GM19324 (cell line): ENCODE data around the gene MASP2.
"Not testable (repeated sequence)": the region's sequence is repeated elsewhere in the genome, so short reads cannot be mapped to it uniquely, and the experiment has no call there.

Experiments used
- ATAC-seq: cut with Tn5 transposase; IDR thresholded peaks from one replicate; pipeline ENCODE4 v1.9.1; 2021; ENCODE audit warnings: mild to moderate bottlenecking, moderate library complexity; ENCODE audit not compliant: unreplicated experiment, low FRiP score

Gene MASP2

DNA sequence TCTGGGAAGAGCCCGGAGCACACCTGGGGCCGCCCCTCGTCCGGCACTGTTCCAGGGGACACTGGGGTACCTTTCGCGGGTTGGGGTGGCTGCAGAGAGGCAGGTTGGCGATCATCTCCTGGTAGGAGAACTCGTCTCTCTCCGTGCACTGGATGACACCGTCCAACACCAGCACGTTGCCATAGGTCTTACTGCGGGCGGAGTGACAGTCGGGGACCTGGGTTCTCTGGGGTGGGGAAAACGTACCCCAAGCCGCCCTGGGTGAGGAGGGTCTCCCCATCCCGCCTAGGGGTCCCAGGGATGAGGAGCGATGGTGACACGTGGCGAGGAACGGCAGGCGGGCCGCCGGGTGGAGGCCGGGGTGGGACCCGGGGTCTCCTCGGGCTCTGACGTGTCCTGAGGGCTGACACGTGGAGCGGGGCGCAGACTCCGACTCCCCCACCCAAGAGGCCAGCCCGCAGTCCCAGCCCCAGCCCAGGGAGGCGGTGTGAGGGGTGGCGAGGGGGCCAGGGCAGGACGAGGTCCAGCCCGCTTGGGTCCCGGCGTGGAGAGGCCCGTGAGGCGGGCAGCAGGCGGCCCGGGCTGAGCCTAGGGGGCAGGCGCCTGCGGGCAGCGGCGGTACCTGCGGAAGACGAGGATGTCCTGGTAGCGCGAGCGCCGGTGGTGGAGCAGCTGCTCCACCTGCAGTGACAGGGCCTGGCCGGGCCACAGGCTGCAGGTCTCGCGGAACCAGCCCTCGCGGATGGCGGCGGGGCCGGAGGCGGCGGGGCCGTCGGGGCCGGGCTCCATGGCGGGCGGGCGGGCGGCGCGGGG, 12.3 kb upstream of the MASP2 start:
- peak; percentile 24 for ATAC-seq

- no peak for ATAC-seq
These were observed 11.6 kb upstream of the MASP2 start for GRCh38 chr1:11058595-11059154.

DNA sequence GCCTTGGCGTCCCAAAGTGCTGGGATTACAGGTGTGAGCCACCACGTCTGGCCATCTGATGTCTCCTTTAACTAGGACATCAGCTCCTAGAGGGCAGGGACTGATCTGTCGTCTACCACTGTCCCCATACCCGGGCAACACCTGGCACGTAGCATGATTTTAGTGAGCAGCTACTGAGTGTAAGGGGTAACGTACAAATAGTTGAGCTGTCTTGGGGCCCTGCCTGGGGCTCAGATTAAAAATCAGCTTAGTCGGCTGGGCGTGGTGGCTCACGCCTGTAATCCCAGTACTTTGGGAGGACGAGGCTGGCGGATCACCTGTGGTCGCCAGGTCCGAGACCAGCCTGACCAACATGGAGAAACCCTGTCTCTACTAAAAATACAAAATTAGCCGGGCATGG, 11.0 kb upstream of the MASP2 start:
- ATAC-seq: no peak

- ATAC-seq: no peak
These were observed 10.4 kb upstream of the MASP2 start for GRCh38 chr1:11057477-11057876.

GRCh38 chr1:11056504-11056903, 9.5 kb upstream of the MASP2 start:
- no peak for ATAC-seq

- no peak for ATAC-seq
These were observed 8.6 kb upstream of the MASP2 start for GRCh38 chr1:11055676-11056075.

DNA sequence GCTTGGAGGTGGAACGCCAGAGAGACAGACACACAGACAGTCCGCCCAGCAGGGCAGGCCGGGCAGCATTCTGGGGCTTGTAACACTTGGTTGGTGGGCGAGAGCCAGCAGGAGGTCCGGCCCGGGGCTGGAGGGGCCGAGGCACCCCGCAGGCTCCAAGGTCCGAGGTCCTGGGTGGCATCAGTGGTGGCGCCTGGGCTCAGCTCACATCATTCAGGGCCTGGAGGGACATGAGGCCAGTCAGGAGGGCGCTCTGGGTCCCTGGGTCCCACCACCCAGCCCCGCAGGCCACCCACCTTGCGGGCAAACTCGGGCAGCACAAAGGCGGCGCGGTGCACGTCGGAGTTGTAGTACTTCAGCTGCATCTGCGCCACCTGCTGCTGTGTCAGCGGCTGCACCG, 7.6 kb upstream of the MASP2 start:
- ATAC-seq: no peak

DNA sequence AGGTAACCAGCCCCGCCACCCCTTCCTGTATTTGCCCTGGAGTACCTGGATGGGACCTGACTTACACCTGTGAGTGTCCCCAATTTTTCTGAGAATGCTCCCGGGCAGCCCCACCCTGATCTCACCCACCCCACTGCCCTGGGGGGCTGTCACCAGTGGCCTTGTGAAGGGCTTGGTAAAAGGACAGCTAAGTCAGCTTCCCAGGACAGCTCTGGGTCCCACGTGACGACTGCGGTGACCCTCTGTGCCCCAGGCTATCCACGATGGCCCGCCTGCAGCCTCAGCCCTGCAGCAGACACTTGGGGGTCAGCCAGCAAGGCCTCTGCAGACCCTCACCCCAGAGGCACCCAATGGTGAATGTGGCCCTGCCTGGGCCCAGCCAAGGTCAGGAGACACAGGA, 7.1 kb upstream of the MASP2 start:
- no peak for ATAC-seq

DNA sequence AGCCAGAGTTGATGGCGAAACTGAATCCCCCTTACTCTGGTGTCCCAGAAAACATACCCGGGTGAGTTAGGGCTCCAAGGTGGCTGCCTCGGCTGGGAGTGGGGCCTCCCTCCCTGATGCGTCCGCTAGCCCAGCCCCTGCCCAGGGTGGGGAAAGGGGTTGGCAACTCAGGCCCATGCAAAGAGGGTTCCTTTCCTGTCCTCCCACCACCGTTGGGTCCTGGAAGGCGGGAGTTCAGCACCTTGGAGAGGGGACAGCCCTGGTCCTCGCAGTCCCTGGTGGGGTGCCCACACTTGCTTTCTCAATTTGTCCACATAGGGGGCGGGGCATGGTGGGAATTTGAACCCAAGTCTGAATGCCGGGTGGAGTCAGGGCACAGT, 6.7 kb upstream of the MASP2 start:
- no peak for ATAC-seq

GRCh38 chr1:11052839-11053757, 6.1 kb upstream of the MASP2 start:
- ATAC-seq: no peak

- ATAC-seq: no peak
These were observed 4.9 kb upstream of the MASP2 start for GRCh38 chr1:11051781-11052511.

GRCh38 chr1:11051121-11051520, 4.1 kb upstream of the MASP2 start:
- ATAC-seq: not testable (repeated sequence)

GRCh38 chr1:11046270-11046566, 821 bp downstream of the MASP2 start:
- no peak for ATAC-seq

DNA sequence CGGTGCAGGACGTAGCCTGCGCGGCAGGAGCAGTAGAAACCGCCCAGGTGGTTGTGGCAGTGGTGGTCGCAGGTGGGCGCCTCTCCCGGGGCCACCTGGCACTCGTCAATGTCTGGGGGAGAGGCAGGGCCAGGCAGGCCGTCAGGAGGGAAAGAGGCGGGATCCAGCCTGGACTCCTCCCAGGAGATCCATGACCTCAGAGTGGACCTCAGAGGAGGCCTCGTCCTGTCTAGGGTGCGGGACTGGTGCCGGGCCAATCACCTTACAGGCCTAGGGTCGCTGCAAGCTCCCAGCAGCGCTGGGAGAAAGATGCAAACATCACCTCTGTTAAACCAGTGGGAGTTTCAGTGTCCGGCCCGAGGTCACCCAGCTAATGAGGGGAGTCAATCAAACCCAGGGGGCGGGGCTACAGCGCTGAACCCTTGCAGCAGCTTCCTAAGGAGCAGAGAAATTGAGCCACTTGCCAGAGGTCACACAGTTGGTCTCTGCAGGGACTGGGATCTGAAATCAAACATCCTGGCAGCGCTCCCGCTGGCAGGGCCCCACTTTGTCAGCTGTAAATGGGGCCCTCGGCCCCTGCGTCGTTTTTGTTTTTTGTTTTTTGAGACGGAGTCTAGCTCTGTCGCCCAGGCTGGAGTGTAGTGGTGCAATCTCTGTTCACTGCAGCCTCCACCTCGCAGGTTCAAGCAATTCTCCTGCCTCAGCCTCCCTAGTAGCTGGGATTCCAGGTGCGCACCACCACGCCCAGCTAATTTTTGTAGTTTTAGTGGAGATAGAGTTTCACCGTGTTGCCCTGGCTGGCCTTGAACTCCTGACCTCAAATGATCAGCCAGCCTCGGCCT, 1.4 kb downstream of the MASP2 start:
- no peak for ATAC-seq

DNA sequence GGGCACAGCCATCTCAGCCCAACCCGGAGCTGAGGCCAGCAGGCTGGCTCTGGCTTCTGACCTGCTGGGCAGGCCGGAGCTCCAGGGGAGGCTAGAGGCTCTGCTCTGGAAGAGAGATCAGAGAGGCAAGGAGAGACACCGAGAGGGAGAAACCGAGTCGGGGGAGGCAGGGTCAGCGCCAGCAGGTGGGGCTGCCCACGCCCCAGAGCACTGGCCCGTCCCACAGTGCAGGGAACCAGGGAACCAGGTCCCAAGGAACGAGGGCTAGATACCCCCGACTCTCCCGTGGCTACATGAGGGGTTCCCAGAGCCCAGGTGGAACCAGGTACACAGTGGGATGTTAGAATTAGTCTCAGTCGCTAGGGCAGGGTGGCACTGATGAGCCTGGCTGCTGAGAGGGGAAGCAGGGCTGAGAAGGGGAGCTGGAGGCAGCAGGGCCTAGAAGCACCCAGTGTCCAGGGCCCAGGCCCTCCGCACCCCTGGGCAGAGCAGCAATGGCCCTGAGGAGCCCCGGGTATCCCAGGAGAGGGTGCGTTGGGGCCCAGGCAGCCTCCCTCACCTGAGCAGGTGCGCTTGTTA, 2.1 kb downstream of the MASP2 start:
- no peak for ATAC-seq

GRCh38 chr1:11044086-11044848, 2.8 kb downstream of the MASP2 start:
- ATAC-seq: no peak

DNA sequence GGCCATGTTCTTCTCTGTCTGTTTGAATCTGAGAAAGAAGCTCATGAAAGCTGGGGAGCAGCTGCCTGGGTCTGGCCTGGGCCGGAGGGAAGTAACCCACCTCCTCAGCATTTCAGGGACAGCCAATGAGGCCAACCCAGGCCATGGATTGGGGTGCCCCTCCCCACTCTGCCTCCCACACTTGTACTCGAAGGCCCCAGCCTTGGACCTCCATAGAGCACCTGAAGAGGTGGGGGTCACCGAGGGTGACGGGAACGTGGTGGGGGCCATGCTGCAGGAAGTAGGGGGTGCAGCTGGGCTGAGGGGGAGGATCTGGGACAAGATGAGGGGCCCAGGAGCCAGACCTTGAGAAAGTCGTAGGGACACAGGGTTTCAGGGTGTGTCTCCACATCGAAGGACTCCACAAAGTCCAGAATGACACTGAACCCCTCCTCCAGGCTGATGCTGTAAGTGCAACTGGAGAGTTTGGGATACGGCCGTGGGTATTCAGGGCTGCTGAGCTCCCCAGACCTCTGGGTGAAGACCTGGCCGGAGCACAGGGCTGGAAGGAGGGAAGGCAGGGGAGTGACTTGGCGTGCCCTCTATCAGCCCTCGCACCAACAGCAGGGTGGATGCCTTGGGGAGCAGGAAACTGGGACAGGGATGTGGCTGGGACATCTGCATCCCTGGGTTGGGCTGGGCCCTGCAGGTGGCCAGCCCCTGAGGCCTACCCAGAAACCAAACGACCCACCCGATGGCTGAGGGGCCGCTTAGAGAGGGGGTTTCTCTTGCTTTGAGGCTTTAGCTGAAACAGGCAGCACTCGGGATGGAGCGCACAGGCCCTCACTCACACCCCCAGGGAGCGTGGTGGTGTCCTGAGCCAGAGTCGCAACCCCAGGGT, 3.8 kb downstream of the MASP2 start:
- no peak for ATAC-seq

DNA sequence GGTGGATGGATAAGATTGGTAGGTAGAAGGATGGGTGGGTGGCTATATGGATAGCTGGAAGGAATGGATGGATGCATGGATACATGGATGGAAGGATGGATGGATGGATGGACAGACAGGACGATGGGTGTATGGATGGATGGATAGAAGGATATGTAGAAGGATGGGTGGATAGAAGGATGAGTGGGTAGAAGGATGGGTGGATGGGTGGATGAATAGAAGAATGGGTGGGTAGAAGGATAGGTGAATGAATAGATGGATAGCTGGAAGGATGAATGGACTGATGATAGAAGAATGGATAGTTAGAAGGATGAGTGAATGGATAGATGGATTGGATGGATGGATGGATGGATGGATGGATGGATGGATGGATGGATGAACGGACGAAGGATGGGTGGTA, 5.0 kb downstream of the MASP2 start:
- no peak for ATAC-seq
